Activated effector memory CD4-positive, alpha-beta T cell treated with anti-CD3 and anti-CD28 coated beads, Interleukin-2, amount 50 U/mL, for 16 hours (primary cell): ENCODE results near the gene CHID1.

Experiments
- DNase-seq: peaks from one replicate; pipeline ENCODE4 v3.0.0-alpha.2; 2020

CHID1 gene

GRCh38 chr11:932435-932834, 21.8 kb upstream of the CHID1 start:
- DNase-seq, result no peak

DNA sequence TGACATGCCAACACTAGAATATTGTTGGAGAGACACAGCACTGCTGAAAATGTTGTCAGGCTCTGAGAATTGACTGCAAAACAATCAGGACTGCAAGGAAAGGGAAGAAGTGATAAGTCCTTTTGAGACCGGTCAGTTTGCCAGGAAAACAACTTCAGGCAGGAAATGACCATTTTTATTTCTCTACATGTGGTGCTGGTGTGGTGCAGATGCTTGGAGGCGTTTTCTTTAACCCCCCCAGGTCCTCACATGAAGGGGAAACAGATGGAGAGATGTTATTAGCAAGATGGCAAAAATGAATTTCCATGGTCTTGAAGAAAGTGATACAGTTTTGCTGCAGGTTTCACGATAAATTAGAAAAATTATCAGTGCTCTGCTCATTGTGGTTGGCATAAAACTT, 20.8 kb upstream of the CHID1 start:
- no peak for DNase-seq

DNA sequence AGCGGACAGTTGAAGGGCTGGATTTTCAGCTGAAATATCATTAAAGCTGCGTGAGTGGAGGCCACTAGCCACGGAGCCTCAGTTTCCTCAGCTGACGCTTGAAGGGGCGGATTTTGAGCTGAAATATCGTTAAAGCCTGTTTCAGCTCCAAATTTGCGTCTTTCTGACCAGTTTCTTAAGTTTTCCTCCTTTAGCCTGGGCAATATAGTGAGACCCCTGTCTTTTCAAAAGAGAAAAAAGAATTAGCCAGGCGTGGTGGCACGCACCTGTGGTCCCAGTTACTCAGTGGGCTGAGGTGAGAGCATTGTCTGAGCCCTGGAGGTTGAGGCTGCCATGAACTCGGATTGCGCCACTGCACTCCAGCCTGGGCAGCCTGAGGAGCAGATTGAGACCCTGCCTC, 18.8 kb upstream of the CHID1 start:
- DNase-seq, result no peak

DNA sequence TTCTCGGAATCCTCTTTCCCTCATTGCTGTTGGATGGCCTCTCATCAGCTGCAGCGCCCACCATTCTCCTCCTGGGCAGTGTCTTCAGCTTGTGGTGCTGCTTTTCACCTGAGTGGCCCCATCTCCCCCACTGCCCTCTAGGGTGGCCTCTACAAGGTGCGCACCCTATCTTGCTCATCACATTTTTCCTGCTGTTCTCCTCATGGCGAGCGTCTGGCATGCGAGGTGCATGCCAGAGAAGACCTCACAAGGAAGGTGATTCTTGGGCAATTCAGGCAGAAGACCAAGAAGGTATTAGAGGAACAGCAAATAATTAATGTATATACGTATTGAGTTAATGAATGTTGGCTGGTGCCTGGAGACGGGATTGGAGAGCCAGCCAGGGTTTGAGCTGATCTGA, 18.2 kb upstream of the CHID1 start:
- DNase-seq, result no peak

DNA sequence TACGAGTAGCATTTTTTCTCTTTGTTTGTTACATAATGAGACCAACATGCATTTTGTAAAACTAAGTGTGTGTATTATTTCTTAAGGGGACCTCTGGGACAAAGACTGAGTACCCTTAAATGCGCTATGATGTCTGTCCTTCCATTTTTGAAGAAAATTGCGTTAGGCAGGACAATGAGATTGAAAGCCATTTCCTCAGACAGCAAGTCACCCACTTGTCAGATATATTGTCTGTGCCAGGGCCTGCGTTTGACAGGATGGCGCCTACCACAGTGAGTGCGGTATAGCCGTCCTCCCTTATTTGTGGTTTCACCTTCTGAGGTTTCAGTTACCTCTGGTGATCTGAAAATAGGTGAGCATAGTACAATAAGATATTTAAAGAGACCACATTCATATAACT, 17.3 kb upstream of the CHID1 start:
- DNase-seq, result peak; percentile 73

- no peak for DNase-seq
These were observed 15.8 kb upstream of the CHID1 start for GRCh38 chr11:926341-926916.

GRCh38 chr11:925496-926301, 15.1 kb upstream of the CHID1 start, which contains the start of gene AP2A2:
TSS of gene AP2A2 (plus strand) at chr11:925870. CDS start at chr11:926022, 152 bp downstream.
- DNase-seq, result peak; percentile 97

DNA sequence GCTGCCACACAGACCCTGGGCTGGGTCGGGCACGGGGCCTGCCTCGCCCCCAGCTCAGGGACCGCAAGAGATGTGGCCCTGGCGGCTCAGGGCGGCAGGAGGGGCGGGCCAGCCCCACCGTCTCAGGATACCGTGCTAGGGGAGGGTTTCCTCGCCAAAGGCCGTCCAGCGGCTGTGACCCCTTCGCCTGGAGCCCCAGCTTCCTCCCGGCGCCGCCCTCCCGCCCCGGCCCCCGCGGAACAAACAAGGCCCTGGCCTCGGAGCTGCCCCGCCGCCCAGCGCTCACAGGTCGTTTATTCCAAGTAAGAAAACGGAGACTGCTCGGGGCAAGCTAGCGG, 14.5 kb upstream of the CHID1 start:
- DNase-seq, result no peak

DNA sequence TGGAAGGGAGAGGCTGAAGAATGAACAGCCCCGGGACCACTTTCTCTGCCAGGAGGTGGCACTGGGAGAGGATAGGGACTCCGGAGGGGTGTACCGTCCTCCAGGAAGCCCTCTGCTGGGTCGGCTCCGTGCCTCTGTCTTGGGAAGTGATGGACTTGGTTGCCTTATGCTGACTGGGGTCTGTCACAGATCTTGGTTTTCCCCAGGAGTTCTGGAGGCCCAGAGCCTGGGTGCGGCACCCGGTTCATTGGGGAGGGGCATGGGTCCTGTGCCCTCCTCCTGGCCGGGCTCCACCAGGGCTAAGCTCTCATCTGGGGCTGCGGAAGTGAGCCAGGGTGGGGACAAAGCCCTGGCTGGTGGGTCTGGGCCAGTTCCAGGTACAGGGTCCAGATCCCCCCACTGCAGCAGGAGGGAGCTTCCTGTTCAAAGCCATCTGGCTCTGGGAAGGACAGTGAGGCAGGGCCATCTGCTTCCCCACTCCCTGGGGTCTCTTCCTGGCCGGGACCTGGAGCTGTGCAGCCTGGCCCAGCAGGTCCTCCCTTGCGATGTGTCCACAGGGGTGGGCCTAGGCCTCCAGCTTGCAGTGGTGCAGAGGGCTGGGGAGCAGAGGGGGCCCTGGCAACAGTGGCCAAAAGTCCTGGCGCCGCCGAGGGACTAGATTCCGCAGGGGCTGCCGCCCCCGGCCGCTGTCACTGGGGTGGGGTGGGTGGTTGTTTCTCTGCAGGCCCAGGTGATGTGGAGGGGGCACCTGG, 14.0 kb upstream of the CHID1 start:
- DNase-seq, result no peak

- no peak for DNase-seq
These were observed 13.2 kb upstream of the CHID1 start for GRCh38 chr11:923691-924405.

DNA sequence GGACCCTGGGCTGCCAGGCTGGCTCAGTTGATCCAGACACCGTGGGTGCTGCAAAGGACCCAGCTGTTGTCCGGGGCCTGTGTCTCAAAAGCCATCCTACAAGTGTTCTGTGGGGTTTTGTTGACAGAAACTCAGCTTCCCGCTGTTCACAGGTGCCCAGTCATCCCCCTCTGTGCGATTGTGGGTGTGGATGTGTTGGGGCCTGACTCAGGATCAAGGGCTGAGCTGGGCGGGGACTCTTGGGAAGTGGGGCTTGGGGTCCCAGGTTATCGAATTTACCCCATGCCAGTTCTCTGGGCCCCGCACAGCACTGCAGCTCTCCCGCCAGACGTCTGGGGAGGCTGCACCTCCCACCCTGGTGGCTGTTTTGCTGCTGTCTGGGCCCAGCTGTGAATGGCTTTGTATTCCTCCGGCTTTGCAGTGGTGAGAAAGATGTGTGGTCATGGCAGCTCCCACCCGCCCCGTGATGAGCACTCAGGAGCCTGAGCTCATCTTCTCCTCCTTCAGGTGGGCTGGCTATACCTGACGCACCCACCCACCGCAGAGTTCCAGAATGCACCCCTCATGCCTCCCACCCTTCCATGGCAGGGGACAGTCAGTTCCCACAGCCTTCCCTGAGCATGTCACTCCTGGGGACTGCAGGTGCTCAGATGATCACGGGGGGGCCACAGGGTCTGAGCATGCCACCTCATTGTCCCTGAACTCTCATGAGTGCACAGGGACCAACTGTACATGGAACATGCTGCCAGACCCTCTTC, 11.5 kb upstream of the CHID1 start:
- DNase-seq, result no peak

GRCh38 chr11:917426-917825, 6.8 kb upstream of the CHID1 start:
- no peak for DNase-seq

DNA sequence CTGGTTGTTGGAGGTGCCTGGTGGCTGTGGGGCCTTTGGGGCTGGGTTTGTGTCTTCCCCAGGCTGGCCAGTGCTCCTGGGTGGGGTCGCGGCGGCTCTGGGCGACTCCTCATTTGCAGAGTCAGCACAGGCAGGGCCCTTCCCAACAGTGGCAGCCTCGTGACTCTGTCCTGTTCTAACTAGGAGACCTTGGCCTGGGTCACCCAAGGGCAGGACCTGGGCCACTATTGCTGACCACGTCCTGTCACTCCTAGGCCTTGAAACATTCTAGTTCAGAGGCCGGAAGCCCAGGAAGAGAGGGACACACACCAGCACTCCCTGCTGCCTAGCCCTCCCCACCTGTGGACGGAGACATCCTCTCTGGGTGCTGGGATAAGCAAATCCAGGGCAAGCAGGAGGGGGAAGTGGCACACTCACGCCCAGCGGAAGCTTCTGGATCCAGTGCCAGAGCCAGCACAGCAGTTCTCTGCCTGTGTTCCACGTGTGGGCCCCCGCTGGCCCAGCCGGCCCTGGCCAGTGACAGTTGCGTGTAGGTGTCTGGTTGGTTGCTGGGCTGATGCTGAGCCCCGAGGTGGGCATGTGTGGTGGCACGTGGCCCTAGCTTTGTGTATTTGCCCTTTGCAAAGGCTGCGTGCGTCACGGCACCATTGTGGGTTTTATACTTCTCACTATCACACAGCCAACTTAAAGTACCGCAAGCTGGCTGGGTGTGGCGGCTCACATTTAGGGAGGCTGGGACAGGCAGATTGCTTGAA, 4.3 kb upstream of the CHID1 start:
- DNase-seq, result no peak

GRCh38 chr11:914204-914603, 3.6 kb upstream of the CHID1 start:
- DNase-seq, result no peak

GRCh38 chr11:913043-913442, 2.4 kb upstream of the CHID1 start:
- no peak for DNase-seq

DNA sequence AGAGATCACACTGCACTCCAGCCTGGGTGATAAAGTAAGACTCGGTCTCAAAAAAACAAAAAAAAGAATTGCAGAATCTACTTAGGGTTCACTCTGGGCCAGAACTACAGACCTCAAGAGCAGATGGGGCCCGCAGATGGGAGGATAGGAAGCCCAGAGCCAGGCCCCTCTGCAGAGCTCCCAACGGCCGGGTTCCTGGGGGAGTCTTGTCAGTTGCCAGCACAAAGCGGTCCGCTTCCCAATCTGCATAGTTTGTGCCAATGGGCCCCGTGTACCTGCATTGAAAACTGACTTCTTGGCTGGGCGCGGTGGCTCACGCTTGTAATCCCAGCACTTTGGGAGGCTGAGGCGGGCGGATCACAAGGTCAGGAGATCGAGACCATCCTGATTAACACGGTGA, 1.7 kb upstream of the CHID1 start:
- DNase-seq, result no peak

DNA sequence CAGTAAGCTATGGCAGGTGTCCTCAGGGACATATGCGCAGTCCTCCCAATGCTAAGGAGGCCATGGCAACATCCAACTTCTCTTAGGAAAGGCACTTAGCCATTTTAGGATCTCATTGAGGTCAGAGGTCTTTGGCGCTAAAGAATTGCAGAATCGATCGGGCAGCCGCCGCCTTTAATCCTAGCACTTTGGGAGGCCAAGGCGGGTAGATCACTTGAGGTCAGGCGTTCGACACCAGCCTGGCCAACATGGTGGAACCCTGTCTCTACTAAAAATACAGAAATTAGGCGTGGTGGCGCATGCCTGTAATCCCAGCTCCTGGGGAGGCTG, 1.2 kb upstream of the CHID1 start:
- no peak for DNase-seq

DNA sequence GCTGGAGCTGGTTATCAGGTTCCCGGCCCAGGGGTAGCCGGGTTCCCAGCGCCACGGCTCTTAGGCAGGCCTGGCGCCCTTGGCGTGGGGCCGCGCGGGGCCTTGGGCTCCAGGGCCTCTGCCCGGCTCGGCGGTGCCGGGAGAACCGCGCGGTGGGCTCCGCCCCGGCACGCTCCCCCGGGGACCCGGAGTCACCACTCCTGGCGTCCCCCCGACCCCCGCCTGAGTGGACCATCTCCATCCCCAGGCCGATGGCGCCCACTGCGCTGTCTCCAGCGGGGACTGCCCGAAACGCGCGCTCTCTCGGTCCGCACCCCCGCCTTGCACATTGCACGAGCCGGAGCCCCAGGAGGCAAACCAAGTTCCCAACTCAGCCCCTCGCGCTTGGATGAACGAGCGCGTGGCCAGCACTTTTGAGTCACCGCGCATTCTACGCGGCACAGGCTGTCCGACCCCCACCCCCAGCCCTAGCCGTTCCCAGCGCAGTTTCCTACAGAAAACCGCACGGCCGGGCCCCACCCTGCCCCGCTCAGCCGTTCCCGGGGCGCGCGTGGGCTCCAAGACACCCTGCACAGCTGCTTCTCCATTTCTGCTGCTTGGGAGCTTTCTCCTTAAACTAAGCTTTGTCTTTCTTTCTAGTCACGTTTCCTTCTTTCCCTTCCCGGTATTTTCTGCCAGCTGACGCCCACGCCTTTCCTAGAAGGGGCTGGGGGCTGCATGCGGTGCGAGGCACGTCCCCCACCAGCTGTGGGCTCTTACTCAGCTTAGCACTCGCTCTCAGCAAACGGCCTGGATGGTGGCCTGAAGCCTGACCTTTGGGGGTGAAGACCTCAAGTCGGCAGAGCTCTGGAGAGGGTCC, 650 bp upstream of the CHID1 start:
- peak; percentile 80 for DNase-seq

GRCh38 chr11:910044-910588, 494 bp downstream of the CHID1 start:
- no peak for DNase-seq

- DNase-seq, result no peak
These were observed 1.2 kb downstream of the CHID1 start for GRCh38 chr11:909406-909805.

GRCh38 chr11:908273-908672, 2.3 kb downstream of the CHID1 start:
- DNase-seq, result no peak
